GM23338 (cell line): ENCODE data around the gene LDHA. TPM values are rescaled to one million over a fixed set of nuclear protein-coding genes. Genes with fewer than 3 reads are reported as not detected.

Experiments used
- ATAC-seq: fragments of 200-7000 bp; cut with Tn5 transposase; 3 replicates; pipeline ENCODE4 v1.9.1; 2020
- DNase-seq: peaks from one replicate; pipeline ENCODE4 v3.0.0-alpha.2; 2015; ENCODE audit warnings: low spot score
- H2AFZ ChIP-seq: fragments of 200-600 bp; sonication (generic); 2 replicates; pipeline ENCODE4 v1.8.0; 2016; ENCODE audit warnings: antibody characterized with exemption, mild to moderate bottlenecking, moderate library complexity
- H3F3A ChIP-seq: fragments of 200-600 bp; sonication (generic); replicated peaks from 2 replicates; pipeline ENCODE4 v1.8.0; 2017; ENCODE audit warnings: antibody characterized with exemption, mixed run types, low read depth
- H3K27ac ChIP-seq: fragments of 200-600 bp; sonication (generic); 2 replicates; pipeline ENCODE4 v1.6.1; 2016; ENCODE audit warnings: low read depth
- H3K27me3 ChIP-seq: fragments of 200-600 bp; sonication (generic); 2 replicates; pipeline ENCODE4 v1.8.0; 2016; ENCODE audit warnings: mild to moderate bottlenecking, mixed run types, moderate library complexity; ENCODE audit not compliant: insufficient read depth
- H3K36me3 ChIP-seq: fragments of 200-600 bp; sonication (generic); 2 replicates; pipeline ENCODE4 v1.8.0; 2016; ENCODE audit warnings: mild to moderate bottlenecking; ENCODE audit not compliant: insufficient read depth
- H3K4me1 ChIP-seq: fragments of 200-600 bp; sonication (generic); 2 replicates; pipeline ENCODE4 v1.8.0; 2016; ENCODE audit warnings: mild to moderate bottlenecking, moderate library complexity; ENCODE audit not compliant: insufficient read depth
- H3K4me2 ChIP-seq: fragments of 200-600 bp; sonication (generic); 2 replicates; pipeline ENCODE4 v1.7.1; 2017; ENCODE audit warnings: mixed run types
- H3K4me3 ChIP-seq: fragments of 200-600 bp; sonication (generic); 2 replicates; pipeline ENCODE4 v1.6.1; 2016; ENCODE audit warnings: mixed run types
- H3K79me2 ChIP-seq: fragments of 200-600 bp; sonication (generic); replicated peaks from 2 replicates; pipeline ENCODE4 v1.8.0; 2017; ENCODE audit warnings: mild to moderate bottlenecking; ENCODE audit not compliant: insufficient read depth
- H3K9me2 ChIP-seq: fragments of 200-600 bp; sonication (generic); 2 replicates; pipeline ENCODE4 v1.8.0; 2017; ENCODE audit not compliant: insufficient read depth
- H4K20me1 ChIP-seq: fragments of 200-600 bp; sonication (generic); replicated peaks from 2 replicates; pipeline ENCODE4 v1.8.0; 2017; ENCODE audit warnings: mild to moderate bottlenecking; ENCODE audit not compliant: insufficient read depth
- H3K27ac Mint-ChIP-seq: 2 replicates; pipeline ENCODE4 v1.8.0; 2020; ENCODE audit warnings: inconsistent platforms, mild to moderate bottlenecking, moderate library complexity, mixed read lengths
- H3K27me3 Mint-ChIP-seq: 3 replicates; pipeline ENCODE4 v1.8.0; 2022; ENCODE audit warnings: low read depth, mild to moderate bottlenecking, moderate library complexity, mixed read lengths, inconsistent platforms; ENCODE audit not compliant: insufficient read depth, poor library complexity
- H3K36me3 Mint-ChIP-seq: 3 replicates; pipeline ENCODE4 v1.8.0; 2021; ENCODE audit warnings: low read depth, mild to moderate bottlenecking, inconsistent platforms, moderate library complexity, mixed read lengths
- H3K4me1 Mint-ChIP-seq: 3 replicates; pipeline ENCODE4 v1.8.0; 2020; ENCODE audit warnings: mild to moderate bottlenecking, inconsistent platforms, mixed read lengths
- H3K4me3 Mint-ChIP-seq: 3 replicates; pipeline ENCODE4 v1.8.0; 2021; ENCODE audit warnings: moderate library complexity, mild to moderate bottlenecking, inconsistent platforms, mixed read lengths
- H3K9me3 Mint-ChIP-seq: 3 replicates; pipeline ENCODE4 v1.8.0; 2020; ENCODE audit warnings: moderate library complexity, mild to moderate bottlenecking, inconsistent platforms, mixed read lengths
- CREB1 ChIP-seq: fragments of 250-450 bp; sonication (Bioruptor Pico); IDR thresholded peaks from 2 replicates; pipeline ENCODE4 v1.5.0; 2020; ENCODE audit warnings: low read depth, mild to moderate bottlenecking, moderate library complexity
- CTCF ChIP-seq, 2 experiments: fragments of 200-600 bp in 1 of 2; sonication (generic) in 1 of 2; conservative IDR thresholded peaks; 2 replicates each; pipeline versions ENCODE4 v1.5.1 to v1.6.1; 2016 to 2017; ENCODE audit warnings: antibody characterized with exemption in 2 of 2, low read depth in 2 of 2, mild to moderate bottlenecking in 2 of 2, moderate library complexity in 1 of 2
- ETS1 ChIP-seq: IDR thresholded peaks from 2 replicates; pipeline ENCODE4 v1.6.1; 2016; ENCODE audit warnings: antibody characterized with exemption
- EZH2 ChIP-seq: fragments of 200-600 bp; sonication (generic); IDR thresholded peaks from one replicate; pipeline ENCODE4 v1.8.0; 2017; ENCODE audit warnings: antibody characterized with exemption, mild to moderate bottlenecking, low read depth; ENCODE audit not compliant: unreplicated experiment
- EZH2phosphoT487 ChIP-seq: fragments of 200-600 bp; sonication (generic); IDR thresholded peaks from one replicate; pipeline ENCODE4 v1.8.1; 2018; ENCODE audit warnings: antibody characterized with exemption; ENCODE audit not compliant: unreplicated experiment
- JUNB ChIP-seq: IDR thresholded peaks from one replicate; pipeline ENCODE4 v1.6.1; 2016; ENCODE audit warnings: antibody characterized with exemption; ENCODE audit not compliant: unreplicated experiment
- NANOG ChIP-seq: IDR thresholded peaks from 2 replicates; pipeline ENCODE4 v1.6.1; 2016; ENCODE audit warnings: antibody characterized with exemption, borderline replicate concordance
- POLR2AphosphoS5 ChIP-seq: IDR thresholded peaks from 2 replicates; pipeline ENCODE4 v1.6.1; 2016; ENCODE audit warnings: antibody characterized with exemption, low read depth
- REST ChIP-seq: IDR thresholded peaks from one replicate; pipeline ENCODE4 v1.6.1; 2018; ENCODE audit warnings: antibody characterized with exemption; ENCODE audit not compliant: unreplicated experiment
- STAT1 ChIP-seq: IDR thresholded peaks from one replicate; pipeline ENCODE4 v1.6.1; 2016; ENCODE audit warnings: antibody characterized with exemption; ENCODE audit not compliant: unreplicated experiment
- ZNF114 ChIP-seq: fragments of 250-450 bp; sonication (Bioruptor Pico); IDR thresholded peaks from 2 replicates; pipeline ENCODE4 v1.5.0; 2020; ENCODE audit warnings: mild to moderate bottlenecking, moderate library complexity
- ZNF331 ChIP-seq: fragments of 250-450 bp; sonication (Bioruptor Pico); IDR thresholded peaks from 2 replicates; pipeline ENCODE4 v1.5.0; 2020; ENCODE audit warnings: low read depth, mild to moderate bottlenecking, moderate library complexity
- ZNF462 ChIP-seq: fragments of 250-450 bp; sonication (Bioruptor Pico); IDR thresholded peaks from 2 replicates; pipeline ENCODE4 v1.5.0; 2020; ENCODE audit warnings: mild to moderate bottlenecking, moderate library complexity
- polyA plus RNA-seq: library from polyadenylated mRNA; unstranded; fragments of >200 nt; fragmentation: Nextera tagmentation; extraction: Ambion mirVana; gene quantifications from 2 replicates; pipeline ENCODE4 v1.2.1, GENCODE V29; 2016
- total RNA-seq: library from RNA; depleted of rRNA; stranded (reverse); fragments of >200 nt; shearing (Covaris generic); gene quantifications from 2 replicates; pipeline ENCODE4 v1.2.3, GENCODE V29; 2014

Gene LDHA
- total and polyA plus RNA-seq, 2 experiments from 2014 or later, result 432 to 467 TPM

GRCh38 chr11:18369398-18369797 lies 25.0 kb upstream of the LDHA start:
- no peak overlapping the region for H3K27ac Mint-ChIP-seq
- peaks cover 2% of the 10 kb centered on the region for H3K27me3 Mint-ChIP-seq
- H3K4me3 Mint-ChIP-seq, result no peak overlapping the region
- H3K36me3 ChIP-seq, result 0 out of 2 replicates have a peak, but pooled peaks cover 2% of the 10 kb centered on the region
- H3K4me3 ChIP-seq, result no peak overlapping the region
- no peak for ATAC-seq
- no peaks in the 10 kb centered on the region; the same call in 1 of the 2 replicates for H4K20me1 ChIP-seq
- no peaks in the 10 kb centered on the region for H3K9me2 ChIP-seq
- H3K9me3 Mint-ChIP-seq, result no peaks in the 10 kb centered on the region
- no peak overlapping the region for H3K4me2 ChIP-seq
- no peak for TF ChIP-seq POLR2AphosphoS5
- no peak for TF ChIP-seq CTCF (conservative IDR thresholded peaks at IDR 0.05; ENCODE audit: low read depth in 2 of 2)
- no peak for TF ChIP-seq ZNF114 (CRISPR knock-in tag)
- no peak for TF ChIP-seq JUNB
- TF ChIP-seq STAT1, result no peak
- TF ChIP-seq EZH2phosphoT487, result no peak
- no peak for TF ChIP-seq CREB1 (CRISPR knock-in tag)
- no peak for TF ChIP-seq ZNF462 (CRISPR knock-in tag)
- no peak for TF ChIP-seq EZH2
- TF ChIP-seq REST, result no peak
- no peak for TF ChIP-seq ZNF331
- no peak for TF ChIP-seq ETS1
- no peak for TF ChIP-seq NANOG
- no peaks in the 10 kb centered on the region for H3K79me2 ChIP-seq
- no peaks in the 10 kb centered on the region for H3K4me1 Mint-ChIP-seq
- no peaks in the 10 kb centered on the region for H3K4me1 ChIP-seq
- H3F3A ChIP-seq, result no peaks in the 10 kb centered on the region
- H3K36me3 Mint-ChIP-seq, result peaks cover 21% of the 10 kb centered on the region
- no peaks in the 10 kb centered on the region for H3K27me3 ChIP-seq
- H3K27ac ChIP-seq, result no peak overlapping the region
- no peak for DNase-seq
- no peak overlapping the region for H2AFZ ChIP-seq
